Mucosa of rectum (tissue), 2 donors: Measurements from ENCODE around the gene BCR.

ENCODE experiments used
- H3K27ac ChIP-seq, 2 donors: one replicate each; pipeline ENCODE4 v1.7.0; 2013; ENCODE audit warnings: inconsistent platforms in 2 of 2, low read depth in 2 of 2, low read length in 2 of 2
- H3K27me3 ChIP-seq, 2 donors: one replicate each; pipeline ENCODE4 v1.7.0; 2013; ENCODE audit warnings: low read length in 2 of 2; ENCODE audit not compliant: control insufficient read depth in 2 of 2, insufficient read depth in 2 of 2
- H3K36me3 ChIP-seq, 2 donors: one replicate each; pipeline ENCODE4 v1.7.0; 2013; ENCODE audit warnings: low read length in 2 of 2; ENCODE audit not compliant: control insufficient read depth in 2 of 2, insufficient read depth in 2 of 2
- H3K4me1 ChIP-seq, 2 donors: one replicate each; pipeline ENCODE4 v1.7.0; 2013; ENCODE audit warnings: low read length in 2 of 2, mild to moderate bottlenecking in 1 of 2; ENCODE audit not compliant: control insufficient read depth in 2 of 2, insufficient read depth in 2 of 2
- H3K4me3 ChIP-seq, 2 donors: one replicate each; pipeline ENCODE4 v1.7.0; 2013; ENCODE audit warnings: low read length in 2 of 2
- H3K9ac ChIP-seq, 2 donors: one replicate each; pipeline ENCODE4 v1.7.0; 2013; ENCODE audit warnings: low read length in 2 of 2, low read depth in 1 of 2, mild to moderate bottlenecking in 1 of 2
- H3K9me3 ChIP-seq, 2 donors: one replicate each; pipeline ENCODE4 v1.7.0; 2013; ENCODE audit warnings: low read length in 2 of 2; ENCODE audit not compliant: control insufficient read depth in 2 of 2
- donor health status: healthy.
- donor health status: Normal muscosa, but diverticular disease.

The BCR gene

GRCh38 chr22:23150762-23151161 is 29.5 kb upstream of the BCR start:
- Histone ChIP-seq H3K27ac (no peak overlapping the region), H3K9ac (no peak overlapping the region), H3K4me3 (no peak overlapping the region), H3K4me1 (peaks cover 0 to 4% of the 10 kb centered on the region in 2 donors), H3K36me3 (no peaks in the 10 kb centered on the region), H3K27me3 (no peaks in the 10 kb centered on the region), H3K9me3 (no peaks in the 10 kb centered on the region)

- H3K4me3 ChIP-seq = no peak overlapping the region
- peaks cover 2% of the 10 kb centered on the region in 2 donors for H3K4me1 ChIP-seq
- H3K9ac ChIP-seq = no peak overlapping the region
- no peaks in the 10 kb centered on the region for H3K36me3 ChIP-seq
- H3K27ac ChIP-seq = no peak overlapping the region
- no peaks in the 10 kb centered on the region for H3K27me3 ChIP-seq
- no peaks in the 10 kb centered on the region for H3K9me3 ChIP-seq
Observed at GRCh38 chr22:23151827-23152226, 28.5 kb upstream of the BCR start.

- H3K9ac ChIP-seq = no peak overlapping the region
- H3K4me3 ChIP-seq = no peak overlapping the region
- H3K27me3 ChIP-seq = no peaks in the 10 kb centered on the region
- no peaks in the 10 kb centered on the region for H3K9me3 ChIP-seq
- no peak overlapping the region for H3K27ac ChIP-seq
- no peaks in the 10 kb centered on the region for H3K36me3 ChIP-seq
- H3K4me1 ChIP-seq = peaks cover 2 to 3% of the 10 kb centered on the region in 2 donors
Observed at GRCh38 chr22:23152238-23153114, 27.8 kb upstream of the BCR start.

- Histone ChIP-seq H3K27ac (no peak overlapping the region), H3K27me3 (no peaks in the 10 kb centered on the region), H3K4me3 (no peak overlapping the region), H3K4me1 (peaks cover 2 to 3% of the 10 kb centered on the region in 2 donors), H3K9ac (no peak overlapping the region), H3K36me3 (no peaks in the 10 kb centered on the region), H3K9me3 (no peaks in the 10 kb centered on the region)
Observed at GRCh38 chr22:23153994-23154393, 26.3 kb upstream of the BCR start.

GRCh38 chr22:23154461-23154860 is 25.8 kb upstream of the BCR start:
- Histone ChIP-seq H3K36me3 (no peaks in the 10 kb centered on the region), H3K4me3 (no peak overlapping the region)

GRCh38 chr22:23155143-23155542 is 25.2 kb upstream of the BCR start:
- Histone ChIP-seq H3K27ac (no peak overlapping the region), H3K9me3 (no peaks in the 10 kb centered on the region), H3K36me3 (no peaks in the 10 kb centered on the region), H3K27me3 (no peaks in the 10 kb centered on the region), H3K9ac (no peak overlapping the region), H3K4me1 (peaks cover 2 to 3% of the 10 kb centered on the region in 2 donors), H3K4me3 (no peak overlapping the region)

More at GRCh38 chr22:23154461-23154860, 25.8 kb upstream of the BCR start:
- H3K9ac ChIP-seq = no peak overlapping the region
- no peaks in the 10 kb centered on the region for H3K9me3 ChIP-seq
- peaks cover 2 to 3% of the 10 kb centered on the region in 2 donors for H3K4me1 ChIP-seq
- H3K27ac ChIP-seq = no peak overlapping the region
- no peaks in the 10 kb centered on the region for H3K27me3 ChIP-seq

GRCh38 chr22:23155831-23156230 is 24.5 kb upstream of the BCR start:
- Histone ChIP-seq H3K27me3 (no peaks in the 10 kb centered on the region), H3K9ac (no peak overlapping the region), H3K36me3 (no peaks in the 10 kb centered on the region), H3K9me3 (no peaks in the 10 kb centered on the region), H3K4me1 (peaks cover 2 to 3% of the 10 kb centered on the region in 2 donors), H3K4me3 (no peak overlapping the region), H3K27ac (no peak overlapping the region)

GRCh38 chr22:23156286-23156685 is 24.0 kb upstream of the BCR start:
- no peak overlapping the region for H3K9ac ChIP-seq
- no peaks in the 10 kb centered on the region for H3K9me3 ChIP-seq
- no peak overlapping the region for H3K4me3 ChIP-seq
- H3K36me3 ChIP-seq = no peaks in the 10 kb centered on the region
- peaks cover 2 to 3% of the 10 kb centered on the region in 2 donors for H3K4me1 ChIP-seq
- no peaks in the 10 kb centered on the region for H3K27me3 ChIP-seq
- H3K27ac ChIP-seq = no peak overlapping the region

GRCh38 chr22:23157560-23158515 is 22.5 kb upstream of the BCR start:
- no peaks in the 10 kb centered on the region for H3K36me3 ChIP-seq
- no peaks in the 10 kb centered on the region for H3K27me3 ChIP-seq
- H3K9ac ChIP-seq = no peak overlapping the region
- no peaks in the 10 kb centered on the region for H3K9me3 ChIP-seq
- no peak overlapping the region for H3K27ac ChIP-seq
- peaks cover 2 to 3% of the 10 kb centered on the region in 2 donors for H3K4me1 ChIP-seq
- H3K4me3 ChIP-seq = no peak overlapping the region
